ENCODE results near the gene CNTN1. TPM values are rescaled to one million over a fixed set of nuclear protein-coding genes. Genes with fewer than 3 reads are reported as not detected.

The CNTN1 gene
- total RNA-seq, 1 donor: 0.36 TPM

DNA sequence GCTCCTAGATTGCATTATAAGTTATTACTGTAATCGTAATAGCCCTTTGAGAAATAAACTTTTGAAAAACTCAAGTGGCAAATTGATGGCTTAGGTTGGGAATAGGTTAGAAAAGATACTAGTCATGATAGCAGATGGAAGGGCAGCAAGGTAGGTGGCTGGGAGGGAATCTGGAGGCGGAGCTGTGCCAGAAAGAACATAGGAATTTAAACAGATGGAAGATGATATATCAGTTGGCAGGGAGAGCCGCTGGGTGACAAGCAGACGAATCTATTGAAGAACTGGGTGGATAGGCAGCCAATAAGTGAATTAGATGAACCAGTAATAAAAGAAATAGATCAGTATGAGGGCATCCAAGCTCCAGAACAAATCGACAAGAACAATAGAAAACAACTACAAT is 142.1 kb downstream of the CNTN1 start:
- no peaks in the 10 kb centered on the region for H4K20me1 ChIP-seq (ENCODE audit: insufficient read depth, low read length)
- no peaks in the 10 kb centered on the region for H3K27me3 ChIP-seq (ENCODE audit: insufficient read depth, low read length)
- H3K27ac ChIP-seq (ENCODE audit: low read depth, low read length): no peak overlapping the region
- no peak overlapping the region for H3K4me2 ChIP-seq (ENCODE audit: insufficient read depth, low read length)
- no peak for DNase-seq (ENCODE audit: insufficient read length, low spot score, missing footprints)
- TF ChIP-seq, protein P1, sequence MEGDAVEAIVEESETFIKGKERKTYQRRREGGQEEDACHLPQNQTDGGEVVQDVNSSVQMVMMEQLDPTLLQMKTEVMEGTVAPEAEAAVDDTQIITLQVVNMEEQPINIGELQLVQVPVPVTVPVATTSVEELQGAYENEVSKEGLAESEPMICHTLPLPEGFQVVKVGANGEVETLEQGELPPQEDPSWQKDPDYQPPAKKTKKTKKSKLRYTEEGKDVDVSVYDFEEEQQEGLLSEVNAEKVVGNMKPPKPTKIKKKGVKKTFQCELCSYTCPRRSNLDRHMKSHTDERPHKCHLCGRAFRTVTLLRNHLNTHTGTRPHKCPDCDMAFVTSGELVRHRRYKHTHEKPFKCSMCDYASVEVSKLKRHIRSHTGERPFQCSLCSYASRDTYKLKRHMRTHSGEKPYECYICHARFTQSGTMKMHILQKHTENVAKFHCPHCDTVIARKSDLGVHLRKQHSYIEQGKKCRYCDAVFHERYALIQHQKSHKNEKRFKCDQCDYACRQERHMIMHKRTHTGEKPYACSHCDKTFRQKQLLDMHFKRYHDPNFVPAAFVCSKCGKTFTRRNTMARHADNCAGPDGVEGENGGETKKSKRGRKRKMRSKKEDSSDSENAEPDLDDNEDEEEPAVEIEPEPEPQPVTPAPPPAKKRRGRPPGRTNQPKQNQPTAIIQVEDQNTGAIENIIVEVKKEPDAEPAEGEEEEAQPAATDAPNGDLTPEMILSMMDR (IDR thresholded peaks at IDR 0.05; ENCODE audit: extremely low read depth, low read depth, low read length): no peak
- no peaks in the 10 kb centered on the region for H3K4me1 ChIP-seq (ENCODE audit: insufficient read depth, low read length)
- H3K36me3 ChIP-seq (ENCODE audit: insufficient read depth, low read length): no peaks in the 10 kb centered on the region
- no peak overlapping the region for H2AFZ ChIP-seq (ENCODE audit: low read length)
- no peaks in the 10 kb centered on the region for H3K79me2 ChIP-seq (ENCODE audit: insufficient read depth, low read length)
- H3K4me3 ChIP-seq (ENCODE audit: insufficient read depth, low read length): no peak overlapping the region
- no peaks in the 10 kb centered on the region for H3K9me3 ChIP-seq (ENCODE audit: low read depth, low read length)

DNA sequence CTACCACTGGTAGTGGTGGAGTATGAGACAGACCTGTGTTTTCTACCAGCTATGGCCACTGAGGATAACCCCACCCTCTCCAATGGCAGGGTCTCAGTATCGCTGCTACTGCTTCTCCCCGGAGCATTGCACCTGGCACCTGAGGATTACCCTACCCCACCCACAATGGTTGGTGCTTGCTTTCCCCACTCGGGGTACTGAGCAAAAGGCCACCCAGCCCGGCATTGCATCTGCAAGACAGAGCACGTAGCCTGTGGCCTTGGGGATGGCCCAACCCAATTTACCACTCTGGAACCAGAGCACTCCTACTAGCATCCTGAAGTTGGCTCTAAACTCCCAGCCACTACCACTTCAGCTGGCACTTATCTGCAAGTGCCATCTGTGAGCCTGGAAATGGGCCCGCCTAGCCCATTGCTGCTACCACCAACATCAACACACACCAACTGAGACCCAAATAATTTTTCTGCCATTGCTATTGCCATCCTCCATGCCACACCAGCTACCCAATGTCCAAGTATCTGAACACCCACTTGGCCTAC is 145.7 kb downstream of the CNTN1 start:
- no peak for DNase-seq (ENCODE audit: insufficient read length, low spot score, missing footprints)
- Histone ChIP-seq H3K79me2 (ENCODE audit: insufficient read depth, low read length) (no peaks in the 10 kb centered on the region), H3K36me3 (ENCODE audit: insufficient read depth, low read length) (no peaks in the 10 kb centered on the region), H3K27me3 (ENCODE audit: insufficient read depth, low read length) (no peaks in the 10 kb centered on the region), H2AFZ (ENCODE audit: low read length) (no peak overlapping the region), H3K27ac (ENCODE audit: low read depth, low read length) (no peak overlapping the region), H3K4me2 (ENCODE audit: insufficient read depth, low read length) (no peak overlapping the region), H3K4me3 (ENCODE audit: insufficient read depth, low read length) (no peak overlapping the region), H3K9me3 (ENCODE audit: low read depth, low read length) (peaks cover 2% of the 10 kb centered on the region), H3K4me1 (ENCODE audit: insufficient read depth, low read length) (no peaks in the 10 kb centered on the region), H4K20me1 (ENCODE audit: insufficient read depth, low read length) (no peaks in the 10 kb centered on the region)
- TF ChIP-seq, protein P1 (IDR thresholded peaks at IDR 0.05; ENCODE audit: extremely low read depth, low read depth, low read length): no peak

GRCh38 chr12:40843495-40843894 is 151.3 kb downstream of the CNTN1 start:
- Histone ChIP-seq H4K20me1 (ENCODE audit: insufficient read depth, low read length) (no peaks in the 10 kb centered on the region), H3K27ac (ENCODE audit: low read depth, low read length) (no peak overlapping the region), H3K27me3 (ENCODE audit: insufficient read depth, low read length) (no peaks in the 10 kb centered on the region), H3K4me1 (ENCODE audit: insufficient read depth, low read length) (no peaks in the 10 kb centered on the region), H3K4me3 (ENCODE audit: insufficient read depth, low read length) (no peak overlapping the region), H3K36me3 (ENCODE audit: insufficient read depth, low read length) (no peaks in the 10 kb centered on the region), H2AFZ (ENCODE audit: low read length) (no peak overlapping the region), H3K4me2 (ENCODE audit: insufficient read depth, low read length) (no peak overlapping the region), H3K9me3 (ENCODE audit: low read depth, low read length) (peaks cover 2% of the 10 kb centered on the region), H3K79me2 (ENCODE audit: insufficient read depth, low read length) (no peaks in the 10 kb centered on the region)
- TF ChIP-seq, protein P1 (IDR thresholded peaks at IDR 0.05; ENCODE audit: extremely low read depth, low read depth, low read length): no peak
- DNase-seq (ENCODE audit: insufficient read length, low spot score, missing footprints): no peak

DNA sequence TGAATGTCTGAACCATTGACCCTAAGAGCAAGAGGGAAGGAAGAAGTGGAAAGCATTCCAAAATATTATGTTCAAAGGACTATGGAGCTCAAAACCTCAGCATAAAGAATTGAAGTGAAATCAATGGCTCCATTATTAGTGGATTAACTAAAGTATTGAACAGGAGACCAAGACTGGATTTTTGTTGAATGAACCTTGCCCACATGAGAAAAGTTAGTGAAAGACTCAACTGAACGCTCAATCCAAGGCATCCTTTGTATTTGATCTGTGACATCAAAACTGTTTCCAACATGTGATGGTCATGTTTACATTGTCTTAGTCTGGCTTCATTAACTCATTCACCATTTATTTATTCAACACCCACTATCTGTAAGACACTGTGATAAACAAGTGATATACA is 161.0 kb downstream of the CNTN1 start:
- H3K36me3 ChIP-seq (ENCODE audit: insufficient read depth, low read length): no peaks in the 10 kb centered on the region
- H3K4me2 ChIP-seq (ENCODE audit: insufficient read depth, low read length): no peak overlapping the region
- no peak overlapping the region for H3K4me3 ChIP-seq (ENCODE audit: insufficient read depth, low read length)
- DNase-seq (ENCODE audit: insufficient read length, low spot score, missing footprints): no peak
- no peak overlapping the region for H2AFZ ChIP-seq (ENCODE audit: low read length)
- H3K27me3 ChIP-seq (ENCODE audit: insufficient read depth, low read length): no peaks in the 10 kb centered on the region
- TF ChIP-seq, protein P1 (IDR thresholded peaks at IDR 0.05; ENCODE audit: extremely low read depth, low read depth, low read length): no peak
- H3K79me2 ChIP-seq (ENCODE audit: insufficient read depth, low read length): no peaks in the 10 kb centered on the region
- H3K27ac ChIP-seq (ENCODE audit: low read depth, low read length): no peak overlapping the region
- H4K20me1 ChIP-seq (ENCODE audit: insufficient read depth, low read length): no peaks in the 10 kb centered on the region
- H3K9me3 ChIP-seq (ENCODE audit: low read depth, low read length): no peaks in the 10 kb centered on the region
- no peaks in the 10 kb centered on the region for H3K4me1 ChIP-seq (ENCODE audit: insufficient read depth, low read length)
